HFF-Myc (cell line): ENCODE measurements around the gene NBPF12.
A peak's percentile ranks its signal among the peaks of the same experiment; 100 is the strongest.
"Not testable (repeated sequence)": the region's sequence is repeated elsewhere in the genome, so short reads cannot be mapped to it uniquely, and the experiment has no call there.

Experiments used
- DNase-seq: peaks from one replicate; pipeline ENCODE4 v3.0.0-alpha.2; 2011; ENCODE audit warnings: low read depth; ENCODE audit errors: extremely low read depth
- H3K4me3 ChIP-seq: replicated peaks from 2 replicates; pipeline ENCODE4 v1.5.1; 2011; ENCODE audit warnings: low read depth, mild to moderate bottlenecking, control low read depth, low read length
- TF ChIP-seq, protein P1 (sequence below): IDR thresholded peaks from 2 replicates; pipeline ENCODE4 v1.5.1; 2012; ENCODE audit warnings: mild to moderate bottlenecking, low read depth, low read length, control low read depth; ENCODE audit errors: missing control alignments

Gene NBPF12

DNA sequence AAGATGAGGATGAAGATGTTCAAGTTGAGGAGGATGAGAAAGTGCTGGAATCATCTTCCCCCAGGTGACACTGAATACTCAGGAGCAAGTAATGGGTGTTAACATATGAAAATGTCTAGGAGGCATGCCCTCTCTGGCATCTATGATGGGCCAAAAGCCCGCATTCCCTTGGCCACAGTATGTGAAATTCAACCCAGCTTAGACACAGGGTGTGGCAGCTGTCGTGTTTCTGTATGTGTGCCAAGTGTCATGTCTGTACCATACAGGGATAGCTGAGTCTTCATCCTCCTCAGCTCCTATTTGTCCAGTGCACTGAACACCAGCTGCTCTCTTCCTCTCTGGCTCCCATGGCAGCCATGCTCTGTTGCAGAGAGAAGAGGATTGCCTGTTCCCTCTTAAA lies 32.5 kb downstream of the NBPF12 start:
- not testable (repeated sequence) for DNase-seq

DNA sequence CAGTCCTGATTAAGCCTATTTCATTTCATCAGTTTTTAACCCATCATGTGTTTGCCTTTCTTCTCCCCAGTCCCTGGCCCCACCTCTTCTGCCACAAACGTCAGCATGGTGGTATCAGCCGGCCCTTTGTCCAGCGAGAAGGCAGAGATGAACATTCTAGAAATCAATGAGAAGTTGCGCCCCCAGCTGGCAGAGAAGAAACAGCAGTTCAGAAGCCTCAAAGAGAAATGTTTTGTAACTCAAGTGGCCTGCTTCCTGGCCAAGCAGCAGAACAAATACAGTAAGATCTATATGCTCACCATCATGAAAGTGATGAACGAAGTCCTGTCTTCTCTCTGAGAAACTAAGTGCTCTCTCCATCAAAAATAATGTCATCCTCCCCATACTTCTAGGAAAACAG lies 34.6 kb downstream of the NBPF12 start:
- H3K4me3 ChIP-seq, DNase-seq: not testable (repeated sequence)

More for the DNA sequence above, 32.5 kb downstream of the NBPF12 start:
- H3K4me3 ChIP-seq, result not testable (repeated sequence)

DNA sequence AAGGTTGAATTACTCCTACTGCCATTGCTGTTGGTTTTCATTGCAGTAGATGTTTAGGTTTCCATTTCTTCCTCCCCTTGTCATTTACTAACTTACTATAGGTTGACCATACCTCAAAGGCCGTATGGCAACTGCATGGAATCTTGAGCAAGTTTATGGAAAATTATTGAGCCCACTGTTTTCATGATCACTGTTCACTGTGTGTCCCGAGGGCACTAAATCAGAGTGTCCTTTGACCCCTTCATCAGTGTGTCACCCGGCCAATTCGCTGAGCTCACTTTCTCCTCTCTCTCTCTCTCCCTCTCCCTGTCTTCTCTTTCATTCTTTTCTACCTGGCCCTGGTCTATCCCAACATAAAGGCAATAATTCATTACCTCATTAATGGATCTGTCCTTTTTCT lies 47.7 kb downstream of the NBPF12 start:
- H3K4me3 ChIP-seq, DNase-seq: not testable (repeated sequence)

DNA sequence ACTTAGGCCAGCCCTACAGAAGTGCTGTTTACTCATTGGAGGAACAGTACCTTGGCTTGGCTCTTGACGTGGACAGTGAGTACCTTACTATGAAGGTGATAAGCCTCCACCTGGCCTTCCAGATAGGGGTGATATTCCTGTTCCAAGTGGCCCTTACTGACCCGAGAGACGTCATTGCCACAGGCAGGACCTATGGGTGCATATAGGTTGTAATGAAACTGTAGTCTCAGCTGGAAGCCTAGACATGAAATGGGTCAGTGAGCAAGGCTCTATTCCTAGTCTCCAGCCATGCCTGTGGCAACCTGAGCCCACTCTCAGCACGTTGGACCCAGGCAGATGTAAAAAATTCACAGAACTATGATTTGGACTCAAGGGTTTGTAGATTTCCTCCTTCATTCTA lies 48.3 kb downstream of the NBPF12 start:
- not testable (repeated sequence) for H3K4me3 ChIP-seq, DNase-seq

DNA sequence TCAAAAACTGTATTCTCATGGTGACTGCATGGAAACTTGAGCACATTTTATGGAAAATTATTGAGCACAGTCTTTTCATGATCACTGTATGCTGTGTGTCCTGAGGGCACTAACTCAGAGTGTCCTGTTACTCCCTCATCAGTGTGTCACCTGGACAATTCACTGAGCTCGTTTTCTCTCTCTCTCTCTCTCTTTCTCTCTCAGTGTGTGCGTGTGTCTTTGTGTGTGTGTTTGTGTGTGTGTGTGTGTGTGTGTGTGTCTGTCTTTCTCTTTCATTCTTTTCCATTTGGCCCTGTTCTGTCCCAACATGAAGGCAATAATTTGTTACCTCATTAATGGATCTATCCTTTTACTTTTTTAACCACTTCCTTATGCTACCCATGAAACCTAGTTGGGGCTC lies 49.4 kb downstream of the NBPF12 start:
- H3K4me3 ChIP-seq, DNase-seq: not testable (repeated sequence)

DNA sequence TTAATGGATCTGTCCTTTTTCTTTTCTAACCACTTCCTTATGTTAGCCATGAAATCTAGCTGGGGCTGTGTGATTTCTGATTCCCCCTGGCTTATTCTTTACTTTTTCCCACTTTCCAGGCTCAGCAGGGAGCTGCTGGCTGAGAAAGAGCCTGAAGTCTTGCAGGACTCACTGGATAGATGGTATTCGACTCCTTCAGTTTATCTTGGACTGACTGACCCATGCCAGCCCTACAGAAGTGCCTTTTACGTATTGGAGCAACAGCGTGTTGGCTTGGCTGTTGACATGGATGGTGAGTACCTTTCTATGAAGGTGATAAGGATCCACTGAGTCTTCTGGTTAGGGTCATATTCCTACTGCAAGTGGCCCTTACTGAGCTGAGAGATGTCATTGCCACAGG lies 51.3 kb downstream of the NBPF12 start:
- not testable (repeated sequence) for H3K4me3 ChIP-seq, DNase-seq

DNA sequence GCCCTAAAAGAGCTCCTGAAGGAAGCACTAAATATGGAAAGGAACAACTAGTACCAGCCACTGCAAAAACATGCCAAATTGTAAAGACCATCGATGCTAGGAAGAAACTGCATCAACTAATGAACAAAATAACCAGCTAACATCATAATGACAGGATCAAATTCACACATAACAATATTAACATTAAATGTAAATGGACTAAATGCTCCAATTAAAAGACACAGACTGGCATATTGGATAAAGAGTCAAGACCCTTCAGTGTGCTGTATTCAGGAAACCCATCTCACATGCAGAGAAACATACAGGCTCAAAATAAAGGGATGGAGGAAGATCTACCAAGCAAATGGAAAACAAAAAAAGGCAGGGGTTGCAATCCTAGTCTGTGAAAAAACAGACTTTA lies 70.4 kb downstream of the NBPF12 start:
- not testable (repeated sequence) for DNase-seq, H3K4me3 ChIP-seq

DNA sequence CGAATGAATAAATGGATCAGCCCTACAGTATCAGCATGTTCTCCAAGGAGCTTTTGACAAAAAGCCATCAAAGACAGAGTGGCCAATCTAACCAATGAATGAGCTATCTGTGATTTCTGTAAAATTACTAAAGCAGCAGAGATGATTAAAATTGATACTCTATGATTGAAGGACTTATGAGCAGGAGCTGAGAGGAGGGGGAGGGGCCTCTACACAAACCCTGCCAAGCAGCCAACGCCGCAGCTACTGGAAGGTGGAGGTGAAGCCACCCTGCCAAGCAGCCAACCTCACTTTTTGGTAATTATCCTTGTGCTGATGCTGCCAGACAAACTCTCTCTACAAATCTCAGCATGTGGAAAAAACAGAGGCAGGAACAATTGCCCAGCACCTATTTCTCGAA lies 88.9 kb downstream of the NBPF12 start:
- not testable (repeated sequence) for H3K4me3 ChIP-seq, DNase-seq

DNA sequence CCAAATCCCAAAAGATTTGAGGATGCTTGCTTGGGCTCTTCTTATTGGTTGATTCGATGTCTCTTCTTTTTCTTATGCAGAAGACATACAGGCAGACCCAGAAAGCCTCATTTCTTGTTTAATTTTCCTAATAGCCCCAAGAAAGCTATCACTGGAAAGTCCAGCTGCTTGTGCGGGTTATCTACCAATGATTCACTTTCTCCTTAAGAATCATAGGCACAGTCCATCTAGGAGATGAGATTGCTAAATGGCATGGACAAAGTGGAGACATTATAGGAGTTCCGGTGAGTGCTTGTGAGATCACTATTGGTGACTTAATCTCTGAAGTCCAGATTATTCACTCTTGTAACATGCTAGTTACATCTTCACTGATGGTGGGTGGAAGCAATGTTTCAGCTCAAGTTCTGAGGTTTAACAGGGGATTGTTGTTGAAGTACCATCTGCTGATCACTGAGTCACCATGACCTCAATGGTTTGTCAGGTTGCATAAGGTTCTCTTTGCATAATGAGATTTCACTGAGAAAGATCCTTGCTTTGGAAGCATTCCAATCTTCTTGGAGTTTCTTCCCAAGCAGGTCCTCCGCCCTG lies 92.0 kb downstream of the NBPF12 start:
- H3K4me3 ChIP-seq, result not testable (repeated sequence)
- peak; percentile 4 for DNase-seq

DNA sequence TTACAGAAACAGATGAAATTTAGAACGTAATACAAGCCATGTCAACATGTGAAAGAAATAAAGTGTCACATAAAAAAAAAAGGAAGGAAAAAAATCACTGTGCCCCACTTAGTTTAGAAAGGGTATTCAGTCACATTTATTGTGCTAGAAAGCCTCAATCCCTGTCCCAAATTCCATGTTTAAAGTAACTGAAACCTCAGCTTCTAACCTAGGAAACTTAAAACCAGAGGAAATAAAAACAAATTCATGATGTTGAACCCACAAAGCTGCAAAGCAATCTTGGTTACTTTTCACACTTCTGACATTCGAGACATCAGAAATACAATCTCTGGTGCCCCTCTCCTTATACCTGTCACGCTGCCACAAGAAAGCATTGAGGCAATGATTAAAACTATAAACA lies 101.8 kb downstream of the NBPF12 start:
- TF ChIP-seq, protein P1, sequence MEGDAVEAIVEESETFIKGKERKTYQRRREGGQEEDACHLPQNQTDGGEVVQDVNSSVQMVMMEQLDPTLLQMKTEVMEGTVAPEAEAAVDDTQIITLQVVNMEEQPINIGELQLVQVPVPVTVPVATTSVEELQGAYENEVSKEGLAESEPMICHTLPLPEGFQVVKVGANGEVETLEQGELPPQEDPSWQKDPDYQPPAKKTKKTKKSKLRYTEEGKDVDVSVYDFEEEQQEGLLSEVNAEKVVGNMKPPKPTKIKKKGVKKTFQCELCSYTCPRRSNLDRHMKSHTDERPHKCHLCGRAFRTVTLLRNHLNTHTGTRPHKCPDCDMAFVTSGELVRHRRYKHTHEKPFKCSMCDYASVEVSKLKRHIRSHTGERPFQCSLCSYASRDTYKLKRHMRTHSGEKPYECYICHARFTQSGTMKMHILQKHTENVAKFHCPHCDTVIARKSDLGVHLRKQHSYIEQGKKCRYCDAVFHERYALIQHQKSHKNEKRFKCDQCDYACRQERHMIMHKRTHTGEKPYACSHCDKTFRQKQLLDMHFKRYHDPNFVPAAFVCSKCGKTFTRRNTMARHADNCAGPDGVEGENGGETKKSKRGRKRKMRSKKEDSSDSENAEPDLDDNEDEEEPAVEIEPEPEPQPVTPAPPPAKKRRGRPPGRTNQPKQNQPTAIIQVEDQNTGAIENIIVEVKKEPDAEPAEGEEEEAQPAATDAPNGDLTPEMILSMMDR, result no peak
- DNase-seq, result no peak
- H3K4me3 ChIP-seq, result no peak overlapping the region

DNA sequence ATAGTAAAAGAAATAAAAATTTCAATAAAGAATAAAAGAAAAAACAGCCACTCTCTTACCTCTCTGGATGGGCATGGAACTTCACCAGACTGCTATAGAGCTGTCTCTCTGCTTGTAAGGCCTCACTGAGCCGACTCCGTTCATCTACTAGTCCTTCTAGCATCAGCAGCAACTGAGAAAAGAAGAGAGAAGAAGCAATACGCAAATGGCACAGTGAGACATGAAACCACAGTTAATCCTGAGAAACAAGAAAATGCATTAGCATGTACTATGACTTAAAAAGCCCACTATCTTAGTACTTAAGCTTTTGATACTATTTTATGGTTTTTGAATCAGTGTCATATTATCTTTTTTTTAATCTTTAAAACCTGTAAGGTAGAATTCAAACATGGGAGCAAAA lies 104.8 kb downstream of the NBPF12 start:
- not testable (repeated sequence) for H3K4me3 ChIP-seq, DNase-seq

DNA sequence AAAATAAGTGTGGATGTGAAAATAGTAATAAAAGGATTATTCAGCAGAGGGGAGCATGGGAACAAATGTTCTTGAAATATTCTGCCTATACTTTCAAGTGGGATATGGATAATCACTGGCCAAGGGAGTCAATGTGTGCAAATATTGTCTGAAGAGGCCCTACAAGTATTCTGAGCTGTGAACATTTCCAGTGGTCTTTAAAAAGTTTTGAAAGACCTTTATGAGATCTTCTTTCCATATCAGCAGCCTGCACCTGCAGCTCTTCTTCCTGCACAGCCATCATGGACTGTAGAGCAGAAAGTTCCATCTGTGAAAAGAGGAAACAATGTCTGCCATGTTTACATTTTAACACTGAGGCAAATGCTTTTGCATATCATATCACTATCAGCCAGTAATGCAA lies 106.4 kb downstream of the NBPF12 start:
- H3K4me3 ChIP-seq, DNase-seq: not testable (repeated sequence)
